ENCODE data around the gene HSDL2.
"Not testable (repeated sequence)": the region's sequence is repeated elsewhere in the genome, so short reads cannot be mapped to it uniquely, and the experiment has no call there.

HSDL2 gene

GRCh38 chr9:112411626-112412027, 31.7 kb downstream of the HSDL2 start:
- no peak overlapping the region for H3K4me3 ChIP-seq (replicated peaks; ENCODE audit: low read depth, low read length)
- DNase-seq (ENCODE audit: low read depth) = no peak
- TF ChIP-seq CTCF (IDR thresholded peaks at IDR 0.05; ENCODE audit: low read length, missing control alignments) = no peak

- H3K4me3 ChIP-seq (replicated peaks; ENCODE audit: low read depth, low read length); DNase-seq (ENCODE audit: low read depth): not testable (repeated sequence)
Measured at GRCh38 chr9:112413728-112414127, 33.8 kb downstream of the HSDL2 start.

- no peak overlapping the region for H3K4me3 ChIP-seq (replicated peaks; ENCODE audit: low read depth, low read length)
- TF ChIP-seq CTCF (IDR thresholded peaks at IDR 0.05; ENCODE audit: low read length, missing control alignments) = no peak
- no peak for DNase-seq (ENCODE audit: low read depth)
Measured at GRCh38 chr9:112420208-112420607, 40.3 kb downstream of the HSDL2 start.

GRCh38 chr9:112421771-112422222, 41.9 kb downstream of the HSDL2 start:
- peak; percentile 3 for DNase-seq (ENCODE audit: low read depth)
- no peak for TF ChIP-seq CTCF (IDR thresholded peaks at IDR 0.05; ENCODE audit: low read length, missing control alignments)

GRCh38 chr9:112422417-112423148, 42.7 kb downstream of the HSDL2 start:
- no peak for TF ChIP-seq CTCF (IDR thresholded peaks at IDR 0.05; ENCODE audit: low read length, missing control alignments)

More at GRCh38 chr9:112421771-112422222, 41.9 kb downstream of the HSDL2 start:
- no peak overlapping the region for H3K4me3 ChIP-seq (replicated peaks; ENCODE audit: low read depth, low read length)

GRCh38 chr9:112430006-112430522, 50.2 kb downstream of the HSDL2 start:
- TF ChIP-seq CTCF (IDR thresholded peaks at IDR 0.05; ENCODE audit: low read length, missing control alignments) = no peak
- no peak overlapping the region for H3K4me3 ChIP-seq (replicated peaks; ENCODE audit: low read depth, low read length)
- DNase-seq (ENCODE audit: low read depth) = no peak

More at GRCh38 chr9:112422417-112423148, 42.7 kb downstream of the HSDL2 start:
- no peak for DNase-seq (ENCODE audit: low read depth)
- H3K4me3 ChIP-seq (replicated peaks; ENCODE audit: low read depth, low read length) = no peak overlapping the region

- H3K4me3 ChIP-seq (replicated peaks; ENCODE audit: low read depth, low read length) = no peak overlapping the region
- no peak for TF ChIP-seq CTCF (IDR thresholded peaks at IDR 0.05; ENCODE audit: low read length, missing control alignments)
- no peak for DNase-seq (ENCODE audit: low read depth)
Measured at GRCh38 chr9:112433499-112434392, 53.8 kb downstream of the HSDL2 start.

Data from fibroblast of pulmonary artery (primary cell).